GM18519 (cell line): Measurements from ENCODE around the gene FIGNL2.

Experiments
- ATAC-seq: cut with Tn5 transposase; IDR thresholded peaks from one replicate; pipeline ENCODE4 v1.9.1; 2021; ENCODE audit warnings: mild to moderate bottlenecking, moderate library complexity; ENCODE audit not compliant: unreplicated experiment, low FRiP score

The FIGNL2 gene

DNA sequence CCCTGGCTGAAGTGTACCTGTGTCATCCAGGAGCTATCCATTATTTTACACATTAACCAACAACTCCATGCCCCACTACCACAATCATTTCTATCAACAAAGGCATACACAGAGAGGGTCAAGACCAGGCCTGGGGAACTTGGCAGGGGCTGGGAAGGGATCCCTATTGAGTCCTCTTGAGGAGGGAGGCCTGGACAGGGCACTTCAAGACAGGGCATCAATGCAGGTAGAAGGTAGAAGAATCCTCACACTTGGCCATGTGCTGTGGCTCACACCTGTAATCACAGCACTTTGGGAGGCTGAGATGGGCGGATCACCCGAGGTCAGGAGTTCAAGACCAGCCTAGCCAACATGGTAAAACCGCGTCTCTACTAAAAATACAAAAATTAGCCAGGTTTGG is 26.0 kb upstream of the FIGNL2 start:
- ATAC-seq, result no peak

GRCh38 chr12:51874000-51874399 is 25.5 kb upstream of the FIGNL2 start:
- ATAC-seq, result no peak

GRCh38 chr12:51873251-51873994 is 24.9 kb upstream of the FIGNL2 start:
- no peak for ATAC-seq

GRCh38 chr12:51872689-51872981 is 24.1 kb upstream of the FIGNL2 start:
- no peak for ATAC-seq

- ATAC-seq, result no peak
Measured at GRCh38 chr12:51871918-51872688, 23.6 kb upstream of the FIGNL2 start.

DNA sequence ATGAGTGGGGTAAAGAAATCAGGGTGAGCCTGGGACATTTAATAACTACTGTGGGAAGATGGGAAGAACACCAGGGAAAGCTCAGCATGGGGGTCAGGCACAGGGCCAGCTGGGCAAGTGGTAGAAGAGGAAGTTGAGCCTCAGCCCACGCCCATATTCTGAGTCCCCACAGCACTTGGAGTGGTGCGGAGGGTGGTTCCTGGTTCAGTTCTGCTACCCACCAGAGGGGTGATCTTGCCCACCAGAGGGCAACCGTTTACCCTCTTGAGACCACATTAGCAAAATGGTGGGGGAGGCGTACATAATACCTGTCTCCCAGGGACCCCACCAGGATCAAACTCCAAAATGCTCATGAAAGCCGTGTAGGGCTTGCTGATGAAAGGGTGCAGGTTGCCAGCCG is 22.6 kb upstream of the FIGNL2 start:
- no peak for ATAC-seq

GRCh38 chr12:51870504-51870903 is 22.0 kb upstream of the FIGNL2 start:
- no peak for ATAC-seq

DNA sequence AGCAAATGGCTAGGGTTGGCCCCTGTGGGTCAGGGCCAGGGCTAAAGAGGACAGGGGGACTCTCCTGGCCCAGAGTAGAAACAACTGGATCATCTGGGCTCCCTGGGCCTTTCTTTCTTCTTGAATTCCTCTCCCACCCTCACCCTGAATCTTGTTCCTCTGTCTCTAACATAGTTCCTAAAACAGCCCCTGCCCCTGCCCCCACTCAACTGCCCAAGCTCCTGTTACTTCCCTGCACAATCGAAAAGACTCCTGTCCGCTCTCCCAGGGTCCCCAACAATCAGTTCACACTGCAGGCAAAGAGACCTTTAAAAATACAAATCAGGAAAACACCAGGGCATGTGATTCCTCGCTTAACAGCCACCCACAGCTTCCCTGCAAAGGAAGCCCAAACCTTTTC is 21.4 kb upstream of the FIGNL2 start:
- ATAC-seq, result no peak

DNA sequence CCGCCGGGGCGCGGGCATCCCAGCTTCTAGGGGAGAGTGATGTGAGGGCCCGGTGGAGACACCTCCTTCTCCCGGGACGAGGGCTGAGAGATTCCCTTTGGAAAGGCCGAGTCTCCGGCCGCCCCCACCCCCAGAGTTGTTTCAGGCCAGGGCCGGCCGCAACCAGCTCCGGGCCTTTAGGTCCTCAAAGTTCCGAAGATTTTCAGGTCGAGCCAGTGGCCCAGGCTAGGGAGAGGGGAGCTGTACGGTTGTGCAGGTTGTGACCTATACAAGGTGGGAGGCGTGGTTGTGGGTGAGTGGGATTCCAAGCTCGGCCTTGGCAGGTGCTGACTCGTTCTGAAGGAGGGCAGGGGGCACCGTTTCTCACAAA is 21.0 kb upstream of the FIGNL2 start:
- ATAC-seq, result no peak

DNA sequence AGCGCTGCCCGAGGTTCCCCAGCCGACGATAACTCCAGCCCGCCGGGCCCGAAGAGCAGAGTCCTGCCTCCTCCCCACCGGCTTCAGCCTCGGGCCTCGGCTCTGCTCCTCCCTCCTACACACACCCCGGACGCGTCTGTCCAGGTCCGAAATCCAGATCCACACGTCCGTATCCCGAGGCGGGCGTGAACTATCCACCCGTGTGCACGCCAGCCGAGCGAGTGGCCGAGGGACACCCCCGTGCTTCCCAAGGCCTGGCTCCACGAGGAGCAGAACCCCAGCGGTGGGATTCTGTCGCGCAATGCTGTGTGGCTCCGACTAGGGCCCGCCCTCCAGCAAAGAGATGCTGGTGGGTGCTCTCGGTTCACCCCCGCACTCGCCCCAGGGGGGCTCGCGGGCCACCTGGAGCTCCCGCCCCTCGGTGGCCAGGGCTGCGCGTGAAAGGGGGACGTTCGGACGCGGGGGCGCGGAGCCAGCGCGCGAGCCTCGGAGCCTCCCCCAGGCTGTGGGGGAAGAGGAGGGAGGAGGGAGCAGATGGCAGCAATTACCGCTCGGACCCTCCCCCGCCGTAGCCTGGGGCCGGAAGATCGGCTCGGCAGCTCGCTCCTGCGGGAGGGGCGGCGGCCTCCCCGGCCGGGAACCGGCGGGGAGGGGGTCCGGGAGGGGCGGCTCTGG is 20.4 kb upstream of the FIGNL2 start:
- ATAC-seq, result no peak

DNA sequence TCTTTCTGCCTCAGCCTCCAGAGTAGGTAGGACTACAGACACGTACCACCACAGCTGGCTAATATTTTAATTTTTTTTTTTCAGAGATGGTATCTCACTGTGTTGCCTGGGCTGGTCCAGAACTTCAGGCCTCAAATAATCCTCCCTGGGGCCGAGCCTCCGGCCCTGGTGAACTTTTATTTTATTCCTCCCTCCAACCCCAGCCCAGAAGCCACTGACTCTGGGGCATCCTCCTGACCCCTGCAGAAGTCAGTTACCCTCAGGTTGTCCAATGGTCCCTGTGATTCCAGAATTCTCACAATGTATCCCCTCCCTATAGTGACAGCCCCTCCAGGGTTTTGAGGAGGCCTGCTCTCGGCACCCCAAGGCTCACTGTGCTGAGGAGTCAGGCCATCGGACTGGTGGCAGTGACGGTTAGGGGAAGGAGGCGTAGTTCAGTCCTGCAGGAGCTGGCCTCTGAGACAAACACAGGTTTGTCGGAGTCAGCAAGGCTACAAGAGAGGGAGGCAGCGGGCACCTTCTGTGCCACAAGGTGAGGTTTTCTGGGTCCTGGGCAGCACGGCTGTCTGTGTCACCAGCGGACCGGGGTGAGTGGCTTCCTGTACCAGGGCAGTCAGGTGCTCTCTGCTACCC is 19.4 kb upstream of the FIGNL2 start:
- no peak for ATAC-seq

DNA sequence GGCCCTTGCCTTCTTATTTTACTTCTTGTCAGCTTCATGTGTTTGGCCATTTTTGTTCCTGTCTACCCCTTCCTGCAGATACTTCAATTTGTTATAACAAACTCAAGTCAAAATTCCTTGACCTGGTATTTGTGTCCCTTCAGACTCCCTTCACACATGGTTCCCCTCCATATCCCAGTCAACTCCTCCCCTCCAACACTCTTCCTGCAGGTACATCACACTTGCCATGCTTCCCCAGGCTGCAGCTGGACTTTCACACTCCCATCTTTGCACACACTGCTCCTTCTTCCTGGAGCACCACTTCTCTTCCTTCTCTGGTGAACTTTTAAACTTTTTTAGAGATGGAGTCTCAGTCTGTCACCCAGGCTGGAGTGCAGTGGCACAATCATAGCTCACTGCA is 18.9 kb upstream of the FIGNL2 start:
- no peak for ATAC-seq

- ATAC-seq, result no peak
Measured at GRCh38 chr12:51866762-51867161, 18.2 kb upstream of the FIGNL2 start.

DNA sequence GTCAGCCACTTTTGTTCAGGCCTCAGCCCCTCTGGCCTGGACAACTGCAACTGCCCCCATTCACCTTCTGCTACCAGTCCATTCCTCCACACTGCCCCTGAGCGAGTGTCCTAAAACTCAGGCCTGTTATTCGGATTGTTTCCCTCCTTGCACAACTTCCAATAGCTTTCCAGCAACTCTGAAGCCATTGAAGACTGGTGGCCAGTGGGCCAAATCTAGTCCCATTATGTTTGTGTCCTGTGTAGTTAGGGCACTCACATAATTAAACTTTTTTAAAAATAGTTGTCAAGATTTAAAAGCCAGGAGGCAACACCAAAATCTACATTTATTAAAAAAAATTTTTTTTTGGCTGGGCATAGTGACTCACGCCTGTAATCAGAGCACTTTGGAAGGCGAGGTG is 17.8 kb upstream of the FIGNL2 start:
- ATAC-seq, result no peak

- ATAC-seq, result no peak
Measured at GRCh38 chr12:51865757-51866270, 17.3 kb upstream of the FIGNL2 start.

GRCh38 chr12:51864833-51865670 is 16.5 kb upstream of the FIGNL2 start:
- no peak for ATAC-seq

GRCh38 chr12:51863933-51864832 is 15.7 kb upstream of the FIGNL2 start:
- no peak for ATAC-seq

DNA sequence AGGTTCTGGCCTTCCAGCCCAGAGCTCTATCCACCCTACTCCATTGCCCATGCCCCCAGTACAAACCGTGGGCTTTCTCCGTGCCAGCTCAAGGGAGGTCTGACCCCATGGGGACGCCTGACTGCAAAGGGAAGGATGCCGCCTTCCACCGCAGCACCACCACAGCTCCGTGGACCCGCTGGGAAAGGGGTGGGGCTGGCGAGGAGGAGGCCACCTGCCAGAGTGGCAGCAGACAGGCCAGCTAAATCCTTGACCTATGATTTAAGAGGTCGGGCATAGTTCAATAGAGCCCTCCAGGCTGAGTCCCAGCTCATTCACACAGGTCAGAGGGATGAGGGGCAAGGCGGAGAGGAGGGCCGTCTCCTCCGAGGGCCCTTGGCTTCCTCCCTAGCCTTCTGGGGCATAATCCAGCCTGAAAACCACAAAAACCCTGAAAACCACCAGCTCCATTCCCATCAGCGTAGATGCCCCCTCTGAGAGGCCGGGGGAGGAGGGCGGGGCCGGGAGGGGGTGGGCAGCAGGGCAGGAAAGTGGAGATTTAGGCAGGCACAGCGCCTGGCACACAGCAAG is 14.9 kb upstream of the FIGNL2 start:
- ATAC-seq, result no peak

GRCh38 chr12:51862947-51863346 is 14.4 kb upstream of the FIGNL2 start:
- no peak for ATAC-seq
